ENCODE results near the gene IL36RN.

IL36RN gene

GRCh38 chr2:113058998-113059960, at the start of gene IL36RN:
Gene IL36RN (plus strand): TSS chr2:113059198. CDS start chr2:113059439, 241 bp downstream.
- no peak for DNase-seq

GRCh38 chr2:113009622-113010021, 49.4 kb upstream of the IL36RN start:
- DNase-seq, result no peak

- no peak for DNase-seq
These were observed 48.9 kb upstream of the IL36RN start for GRCh38 chr2:113010088-113010487.

GRCh38 chr2:113011108-113011507, 47.9 kb upstream of the IL36RN start:
- DNase-seq, result no peak

GRCh38 chr2:113012436-113013335, 46.3 kb upstream of the IL36RN start:
- peak; percentile 67 for DNase-seq

- DNase-seq, result no peak
These were observed 45.7 kb upstream of the IL36RN start for GRCh38 chr2:113013336-113013661.

- no peak for DNase-seq
These were observed 44.9 kb upstream of the IL36RN start for GRCh38 chr2:113014067-113014466.

- no peak for DNase-seq
These were observed 44.0 kb upstream of the IL36RN start for GRCh38 chr2:113015042-113015441.

GRCh38 chr2:113015655-113016054, 43.3 kb upstream of the IL36RN start:
- no peak for DNase-seq

GRCh38 chr2:113018509-113018908, 40.5 kb upstream of the IL36RN start:
- no peak for DNase-seq

- DNase-seq, result no peak
These were observed 37.7 kb upstream of the IL36RN start for GRCh38 chr2:113021312-113021711.

- DNase-seq, result no peak
These were observed 34.2 kb upstream of the IL36RN start for GRCh38 chr2:113024764-113025163.

GRCh38 chr2:113025737-113026136, 33.3 kb upstream of the IL36RN start:
- DNase-seq, result no peak

GRCh38 chr2:113027691-113028090, 31.3 kb upstream of the IL36RN start:
- no peak for DNase-seq

GRCh38 chr2:113028112-113028511, 30.9 kb upstream of the IL36RN start:
- DNase-seq, result no peak

- no peak for DNase-seq
These were observed 26.3 kb upstream of the IL36RN start for GRCh38 chr2:113032737-113033136.

- DNase-seq, result peak; percentile 30
These were observed 25.0 kb upstream of the IL36RN start for GRCh38 chr2:113034016-113034415.

GRCh38 chr2:113036763-113037162, 22.2 kb upstream of the IL36RN start:
- DNase-seq, result no peak

- no peak for DNase-seq
These were observed 20.7 kb upstream of the IL36RN start for GRCh38 chr2:113038291-113038690.

- DNase-seq, result no peak
These were observed 19.8 kb upstream of the IL36RN start for GRCh38 chr2:113039158-113039557.

GRCh38 chr2:113039719-113040118, 19.3 kb upstream of the IL36RN start:
- DNase-seq, result no peak

GRCh38 chr2:113041871-113042270, 17.1 kb upstream of the IL36RN start:
- no peak for DNase-seq

- DNase-seq, result no peak
These were observed 12.5 kb upstream of the IL36RN start for GRCh38 chr2:113046465-113046864.

Measured in hematopoietic multipotent progenitor cell treated with erythropoietin and hydrocortisone succinate and interleukin-3 and kit ligand, for 4 days (in vitro differentiated cells).